ENCODE results near the gene CHD9.

DNA sequence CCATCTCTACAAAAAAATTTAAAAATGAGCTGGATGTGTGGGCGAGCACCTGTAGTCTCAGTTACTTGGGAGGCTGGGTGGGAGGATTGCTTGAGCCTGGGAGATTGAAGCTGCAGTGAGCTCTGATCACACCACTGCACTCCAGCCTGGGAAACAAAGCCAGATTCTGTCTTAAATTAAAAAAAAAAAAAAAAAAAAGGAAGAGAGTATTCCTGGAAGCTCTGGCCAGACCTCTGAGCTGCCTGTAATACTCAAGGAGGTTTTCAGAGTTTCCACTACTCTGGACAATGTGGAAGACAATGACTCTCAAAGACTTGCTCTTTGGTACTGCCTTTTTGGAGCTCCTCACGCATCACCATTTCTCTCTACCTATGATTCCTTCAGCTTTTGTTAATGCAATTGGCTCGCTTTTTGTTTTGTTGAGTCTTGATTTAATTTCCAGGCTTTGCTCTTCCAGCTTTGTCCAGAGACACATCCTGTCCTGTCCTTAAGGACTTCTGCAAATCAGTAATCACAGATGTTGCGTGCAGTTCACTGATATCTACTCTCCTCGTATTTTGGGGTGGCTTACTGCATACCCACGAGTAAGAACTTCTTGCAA lies 10.8 kb downstream of the CHD9 start:
- TF ChIP-seq CTCF (conservative IDR thresholded peaks at IDR 0.05): no peak
- no peak for TF ChIP-seq EZH2 (IDR thresholded peaks at IDR 0.05; ENCODE audit: low read depth)

All from PC-9 (cell line).